Measurements from ENCODE around the gene PAN2. TPM values are rescaled to one million over a fixed set of nuclear protein-coding genes. Genes with fewer than 3 reads are reported as not detected.
"Not testable (repeated sequence)": the region's sequence is repeated elsewhere in the genome, so short reads cannot be mapped to it uniquely, and the experiment has no call there.

Gene PAN2
- total RNA-seq, 4 donors from 2014 or later: 95.7 to 148 (median 134) TPM

GRCh38 chr12:56351325-56351724 is 17.5 kb upstream of the PAN2 start:
- no peak overlapping the region for H3K4me3 ChIP-seq (replicated peaks in 1 of 3)
- no peak for DNase-seq
- WGBS, 2 donors: 100% methylated on average over 2 of the region's 2 CpGs
- H3K4me1 ChIP-seq: no peaks in the 10 kb centered on the region
- intact Hi-C loops (cut with DNase I): loop anchor here (5.0 to 10.0 kb wide), 2 partner anchors 34 to 103 kb away; partner anchors contain the start of genes CNPY2 and MIP
- H3K36me3 ChIP-seq: peaks cover 83 to 88% of the 10 kb centered on the region in 2 donors
- TF ChIP-seq POLR2A (IDR thresholded peaks at IDR 0.05) (no peak), CTCF (IDR thresholded peaks at IDR 0.05) (no peak)
- no peaks in the 10 kb centered on the region for H3K27me3 ChIP-seq
- H3K9me3 ChIP-seq: no peaks in the 10 kb centered on the region
- H3K27ac ChIP-seq: no peak overlapping the region

- peaks cover 83 to 88% of the 10 kb centered on the region in 2 donors for H3K36me3 ChIP-seq
- no peaks in the 10 kb centered on the region for H3K9me3 ChIP-seq
- no peak overlapping the region for H3K27ac ChIP-seq
- H3K4me3 ChIP-seq (replicated peaks in 1 of 3): no peak overlapping the region
- DNase-seq: no peak
- 82 to 87% methylated on average over 2 of the region's 2 CpGs for WGBS, 2 donors
- no peaks in the 10 kb centered on the region for H3K4me1 ChIP-seq
- TF ChIP-seq CTCF (IDR thresholded peaks at IDR 0.05) (no peak), POLR2A (IDR thresholded peaks at IDR 0.05) (no peak)
- no peaks in the 10 kb centered on the region for H3K27me3 ChIP-seq
- intact Hi-C loops (cut with DNase I): loop anchor here (5.0 to 10.0 kb wide), 2 partner anchors 33 to 104 kb away; partner anchors contain the start of genes CNPY2 and MIP
These were observed 16.9 kb upstream of the PAN2 start for GRCh38 chr12:56350662-56351061.

GRCh38 chr12:56348776-56349175 is 15.0 kb upstream of the PAN2 start:
- Histone ChIP-seq H3K4me1 (no peaks in the 10 kb centered on the region), H3K9me3 (no peaks in the 10 kb centered on the region), H3K27me3 (no peaks in the 10 kb centered on the region), H3K4me3 (replicated peaks in 1 of 3) (no peak overlapping the region), H3K36me3 (peaks cover 75 to 76% of the 10 kb centered on the region in 2 donors), H3K27ac (no peak overlapping the region)
- no peak for DNase-seq
- TF ChIP-seq CTCF (IDR thresholded peaks at IDR 0.05) (no peak), POLR2A (IDR thresholded peaks at IDR 0.05) (no peak)
- 89 to 100% methylated on average over 5 of the region's 5 CpGs for WGBS, 2 donors
- intact Hi-C loops (cut with DNase I): no loop called here

GRCh38 chr12:56347255-56347654 is 13.5 kb upstream of the PAN2 start:
- H3K4me3 ChIP-seq (replicated peaks in 1 of 3); intact Hi-C loops (cut with DNase I); H3K9me3 ChIP-seq; H3K27me3 ChIP-seq; H3K27ac ChIP-seq; H3K4me1 ChIP-seq; DNase-seq: not testable (repeated sequence)
- 89 to 95% methylated on average over 9 of the region's 9 CpGs for whole genome bisulfite sequencing, 2 donors
- peaks cover 77 to 78% of the 10 kb centered on the region in 2 donors for H3K36me3 ChIP-seq

GRCh38 chr12:56346675-56347074 is 12.9 kb upstream of the PAN2 start:
- Histone ChIP-seq H3K36me3 (peaks cover 71 to 78% of the 10 kb centered on the region in 2 donors), H3K9me3 (no peaks in the 10 kb centered on the region), H3K4me3 (replicated peaks in 1 of 3) (no peak overlapping the region), H3K4me1 (no peaks in the 10 kb centered on the region), H3K27ac (no peak overlapping the region), H3K27me3 (no peaks in the 10 kb centered on the region)
- no peak for DNase-seq
- TF ChIP-seq POLR2A (IDR thresholded peaks at IDR 0.05) (no peak), CTCF (IDR thresholded peaks at IDR 0.05) (no peak)
- intact Hi-C loops (cut with DNase I): no loop called here
- 83 to 100% methylated on average over 3 to 7 of the region's 7 CpGs for WGBS, 2 donors

- DNase-seq; H3K9me3 ChIP-seq; H3K4me1 ChIP-seq; H3K27me3 ChIP-seq; H3K4me3 ChIP-seq (replicated peaks in 1 of 3); intact Hi-C loops (cut with DNase I); H3K27ac ChIP-seq: not testable (repeated sequence)
- peaks cover 36% of the 10 kb centered on the region in 2 donors for H3K36me3 ChIP-seq
- WGBS, 2 donors: 100% methylated on average over 2 of the region's 2 CpGs
These were observed 8.5 kb upstream of the PAN2 start for GRCh38 chr12:56342290-56342689.

All from thyroid gland (tissue), 4 donors.